CD4-positive, alpha-beta T cell (primary cell): Measurements from ENCODE around the gene RBM19. TPM values are rescaled to one million over a fixed set of nuclear protein-coding genes. Genes with fewer than 3 reads are reported as not detected.

ENCODE experiments used
- ATAC-seq: fragments of 200-7000 bp; cut with Tn5 transposase; one replicate; pipeline ENCODE4 v1.10.0; 2022; ENCODE audit warnings: mild to moderate bottlenecking; ENCODE audit not compliant: poor library complexity
- CTCF ChIA-PET: fragments of 350-600 bp; sonication (Branson Sonifier 250); formaldehyde crosslinking; loops from one replicate; lab custom pipeline; 2021; ENCODE audit warnings: antibody characterized with exemption, inconsistent platforms; lab: Charles Lee
- POLR2A ChIA-PET: fragments of 350-600 bp; sonication (Branson Sonifier 250); formaldehyde crosslinking; loops from one replicate; lab custom pipeline; 2021; ENCODE audit warnings: antibody characterized with exemption, inconsistent platforms; lab: Charles Lee
- DNase-seq, 14 experiments: peaks; one replicate each; pipeline ENCODE4 v3.0.0-alpha.2; 2013 to 2020; ENCODE audit warnings: mixed read lengths in 2 of 14
- H3K27ac ChIP-seq, 2 donors: one replicate each; pipeline versions ENCODE4 v1.5.1 to v1.7.0; 2013; ENCODE audit warnings: low read length in 2 of 2, low read depth in 1 of 2, mild to moderate bottlenecking in 1 of 2
- H3K27me3 ChIP-seq, 2 experiments: 1 replicate in 1 of 2; 2 replicates in 1 of 2; pipeline versions ENCODE4 v1.6.1 to v1.7.0; 2013; ENCODE audit warnings: low read length in 2 of 2, control low read depth in 1 of 2, mild to moderate bottlenecking in 1 of 2, moderate library complexity in 1 of 2; ENCODE audit not compliant: insufficient read depth in 2 of 2, control insufficient read depth in 1 of 2
- H3K36me3 ChIP-seq: one replicate; pipeline ENCODE4 v1.6.1; 2013; ENCODE audit warnings: low read length, control low read depth; ENCODE audit not compliant: insufficient read depth
- H3K4me1 ChIP-seq: one replicate; pipeline ENCODE4 v1.6.1; 2013; ENCODE audit warnings: low read length, control low read depth; ENCODE audit not compliant: insufficient read depth
- H3K4me3 ChIP-seq: one replicate; pipeline ENCODE4 v1.5.1; 2013; ENCODE audit warnings: mild to moderate bottlenecking, low read length, moderate library complexity
- H3K9me3 ChIP-seq, 2 experiments: 1 replicate in 1 of 2; 2 replicates in 1 of 2; pipeline versions ENCODE4 v1.6.1 to v1.7.0; 2013; ENCODE audit warnings: low read length in 2 of 2, mild to moderate bottlenecking in 2 of 2, control low read depth in 1 of 2, moderate library complexity in 1 of 2; ENCODE audit not compliant: control insufficient read depth in 1 of 2, insufficient read depth in 1 of 2
- H3K27ac Mint-ChIP-seq: one replicate; pipeline ENCODE4 v1.8.0; 2020; ENCODE audit warnings: mixed read lengths
- H3K27me3 Mint-ChIP-seq: one replicate; pipeline ENCODE4 v1.8.0; 2021; ENCODE audit warnings: mixed read lengths
- H3K36me3 Mint-ChIP-seq: one replicate; pipeline ENCODE4 v1.8.0; 2021; ENCODE audit warnings: low read depth, mixed read lengths
- H3K4me1 Mint-ChIP-seq: one replicate; pipeline ENCODE4 v1.8.0; 2021; ENCODE audit warnings: low read depth, mixed read lengths
- H3K4me3 Mint-ChIP-seq: one replicate; pipeline ENCODE4 v1.8.0; 2020; ENCODE audit warnings: mild to moderate bottlenecking, mixed read lengths
- H3K9me3 Mint-ChIP-seq: one replicate; pipeline ENCODE4 v1.8.0; 2020; ENCODE audit warnings: mixed read lengths
- intact Hi-C, 2 experiments: fragments of 100-400 bp; cut with DNase I in 1 of 2; cut with micrococcal nuclease in 1 of 2; formaldehyde crosslinking; loops; one replicate each; pipeline versions ENCODE4 v1.15.1 to v1.9.0; 2023 to 2025; cut with DNase I, micrococcal nuclease
- total RNA-seq, 174 experiments: library from RNA in 2 of 174; stranded (reverse) in 2 of 174; gene quantifications; one replicate each; pipeline ENCODE4 v1.2.3 and lab custom pipeline; 2021 to 2026
- TF ChIP-seq, protein P1 (sequence below): fragments of 200-600 bp; IDR thresholded peaks from one replicate; pipeline ENCODE4 v1.8.0; 2022; ENCODE audit warnings: antibody characterized with exemption, mild to moderate bottlenecking

RBM19 gene
- total RNA-seq, 2 experiments from 2014 or later: 57.1 to 58.5 TPM

GRCh38 chr12:113932381-113933196, 33.5 kb downstream of the RBM19 start:
- H3K4me3 ChIP-seq: no peak overlapping the region
- peaks cover 88% of the 10 kb centered on the region for H3K36me3 Mint-ChIP-seq
- ATAC-seq (no peak), DNase-seq (no peak)
- H3K27me3 Mint-ChIP-seq: no peaks in the 10 kb centered on the region
- POLR2A ChIA-PET: no interaction called here
- H3K4me1 Mint-ChIP-seq: no peaks in the 10 kb centered on the region
- no peak overlapping the region for H3K4me3 Mint-ChIP-seq
- no peaks in the 10 kb centered on the region for H3K27me3 ChIP-seq
- no peaks in the 10 kb centered on the region for H3K9me3 Mint-ChIP-seq
- CTCF ChIA-PET: no interaction called here
- H3K9me3 ChIP-seq: no peaks in the 10 kb centered on the region
- no peaks in the 10 kb centered on the region for H3K4me1 ChIP-seq
- H3K36me3 ChIP-seq: peaks cover 72% of the 10 kb centered on the region
- no peak overlapping the region for H3K27ac ChIP-seq
- no peak overlapping the region for H3K27ac Mint-ChIP-seq
- TF ChIP-seq, protein P1, sequence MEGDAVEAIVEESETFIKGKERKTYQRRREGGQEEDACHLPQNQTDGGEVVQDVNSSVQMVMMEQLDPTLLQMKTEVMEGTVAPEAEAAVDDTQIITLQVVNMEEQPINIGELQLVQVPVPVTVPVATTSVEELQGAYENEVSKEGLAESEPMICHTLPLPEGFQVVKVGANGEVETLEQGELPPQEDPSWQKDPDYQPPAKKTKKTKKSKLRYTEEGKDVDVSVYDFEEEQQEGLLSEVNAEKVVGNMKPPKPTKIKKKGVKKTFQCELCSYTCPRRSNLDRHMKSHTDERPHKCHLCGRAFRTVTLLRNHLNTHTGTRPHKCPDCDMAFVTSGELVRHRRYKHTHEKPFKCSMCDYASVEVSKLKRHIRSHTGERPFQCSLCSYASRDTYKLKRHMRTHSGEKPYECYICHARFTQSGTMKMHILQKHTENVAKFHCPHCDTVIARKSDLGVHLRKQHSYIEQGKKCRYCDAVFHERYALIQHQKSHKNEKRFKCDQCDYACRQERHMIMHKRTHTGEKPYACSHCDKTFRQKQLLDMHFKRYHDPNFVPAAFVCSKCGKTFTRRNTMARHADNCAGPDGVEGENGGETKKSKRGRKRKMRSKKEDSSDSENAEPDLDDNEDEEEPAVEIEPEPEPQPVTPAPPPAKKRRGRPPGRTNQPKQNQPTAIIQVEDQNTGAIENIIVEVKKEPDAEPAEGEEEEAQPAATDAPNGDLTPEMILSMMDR: no peak
- intact Hi-C loops: no loop called here

DNA sequence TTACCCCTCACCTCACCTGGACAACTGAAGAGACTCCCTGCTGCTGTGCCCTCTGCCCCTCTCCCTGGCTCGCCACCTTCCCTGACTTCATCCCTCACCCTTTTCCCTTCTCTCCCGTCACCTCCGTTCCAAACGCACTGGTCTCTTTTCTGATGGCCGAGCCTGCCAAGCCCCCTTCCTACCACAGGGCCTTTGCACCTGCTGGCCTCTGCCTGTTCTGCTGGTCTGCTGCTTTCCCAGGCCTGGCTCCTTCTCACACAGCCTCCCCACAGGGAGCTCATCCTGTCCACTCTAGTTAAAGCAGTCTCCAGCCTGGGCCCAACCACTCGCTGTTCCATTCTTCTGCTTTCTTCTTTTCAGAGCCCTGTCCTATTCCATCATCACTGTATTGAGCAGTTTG, 34.6 kb downstream of the RBM19 start:
- Histone ChIP-seq H3K4me1 (no peaks in the 10 kb centered on the region), H3K36me3 (peaks cover 69% of the 10 kb centered on the region), H3K4me3 (no peak overlapping the region), H3K27me3 (no peaks in the 10 kb centered on the region), H3K27ac (no peak overlapping the region), H3K9me3 (no peaks in the 10 kb centered on the region)
- no peak for DNase-seq
- ChIA-PET POLR2A (no interaction called here), CTCF (no interaction called here)
- Mint-ChIP-seq H3K36me3 (peaks cover 88% of the 10 kb centered on the region), H3K4me3 (no peak overlapping the region), H3K27ac (no peak overlapping the region), H3K4me1 (no peaks in the 10 kb centered on the region), H3K9me3 (no peaks in the 10 kb centered on the region), H3K27me3 (no peaks in the 10 kb centered on the region)
- intact Hi-C loops: no loop called here
- TF ChIP-seq, protein P1: no peak
- ATAC-seq: no peak

DNA sequence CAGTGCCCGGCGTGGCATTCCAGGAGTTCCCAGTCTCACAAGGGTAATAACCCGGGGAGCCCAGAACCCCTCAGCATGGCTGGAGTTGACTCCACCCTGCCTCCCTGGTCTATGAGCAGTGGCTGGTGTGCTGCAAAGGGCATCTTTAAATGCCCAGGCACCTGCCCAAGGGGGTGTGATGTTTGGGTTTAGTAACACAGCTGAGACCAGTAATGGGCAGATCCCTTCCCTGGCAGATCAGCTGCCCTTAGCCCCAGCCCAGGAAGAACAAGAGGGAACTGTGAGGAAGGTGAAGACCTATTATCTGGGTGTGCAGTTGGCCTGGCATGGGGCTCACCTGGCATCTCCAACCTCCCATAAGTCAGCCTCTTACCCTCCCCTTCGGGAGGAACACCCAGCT, 35.9 kb downstream of the RBM19 start:
- H3K27ac Mint-ChIP-seq: no peak overlapping the region
- DNase-seq (no peak), ATAC-seq (no peak)
- Histone ChIP-seq H3K27me3 (no peaks in the 10 kb centered on the region), H3K4me3 (no peak overlapping the region), H3K36me3 (peaks cover 73% of the 10 kb centered on the region), H3K9me3 (no peaks in the 10 kb centered on the region), H3K4me1 (no peaks in the 10 kb centered on the region), H3K27ac (no peak overlapping the region)
- intact Hi-C loops: no loop called here
- no peaks in the 10 kb centered on the region for H3K27me3 Mint-ChIP-seq
- no peaks in the 10 kb centered on the region for H3K9me3 Mint-ChIP-seq
- POLR2A ChIA-PET: no interaction called here
- H3K36me3 Mint-ChIP-seq: peaks cover 90% of the 10 kb centered on the region
- TF ChIP-seq, protein P1: no peak
- H3K4me3 Mint-ChIP-seq: no peak overlapping the region
- CTCF ChIA-PET: interaction anchor here (2.9 kb wide), 1 partner anchor 36 kb away, joined by 8 read pairs; the partner anchor contains the start of gene RBM19
- H3K4me1 Mint-ChIP-seq: no peaks in the 10 kb centered on the region
